K562 (cell line): ENCODE data around the gene PIK3R1. TPM values are rescaled to one million over a fixed set of nuclear protein-coding genes. Genes with fewer than 3 reads are reported as not detected.

Experiments
- HDAC3 ChIP-seq: fragments of 450-650 bp; IDR thresholded peaks from 2 replicates; pipeline ENCODE4 v1.6.1; 2018; ENCODE audit warnings: borderline replicate concordance, mild to moderate bottlenecking, moderate library complexity; ENCODE audit not compliant: partially characterized antibody
- HMGN3 ChIP-seq: IDR thresholded peaks from 2 replicates; pipeline ENCODE4 v1.6.1; 2011; ENCODE audit warnings: borderline replicate concordance, low read depth, mild to moderate bottlenecking, mixed read lengths, low read length; ENCODE audit not compliant: insufficient read length; ENCODE audit errors: extremely low read depth
- HNRNPK ChIP-seq: fragments of 200-400 bp; formaldehyde crosslinking; IDR thresholded peaks from one replicate; pipeline ENCODE4 v1.6.1; 2018; ENCODE audit warnings: mild to moderate bottlenecking, low read depth, low read length; ENCODE audit not compliant: poor library complexity, severe bottlenecking
- RNF219 ChIP-seq: fragments of 250-450 bp; sonication (Bioruptor Pico); IDR thresholded peaks from 2 replicates; pipeline ENCODE4 v1.5.0; 2022; ENCODE audit warnings: mild to moderate bottlenecking
- polyA plus RNA-seq, 8 experiments: library from polyadenylated mRNA; depleted of rRNA in 4 of 8; stranded (reverse) in 5 of 8; unstranded in 3 of 8; fragments of >200 nt; fragmentation: Nextera tagmentation in 2 of 8; fragmentation: Illumina TruSeq in 1 of 8; extraction: Ambion mirVana in 2 of 8; extraction: Trizol in 1 of 8; gene quantifications; 2 replicates each; pipeline versions ENCODE4 v1.2.1 to v1.2.3, GENCODE V29; 2011 to 2014; ENCODE audit warnings: inconsistent platforms in 1 of 8, missing spikeins in 1 of 8
- total RNA-seq, 7 experiments: library from RNA; depleted of rRNA in 6 of 7; stranded (reverse); fragments of >200 nt in 6 of 7; fragmentation: Illumina TruSeq in 2 of 7; extraction: Trizol in 2 of 7; gene quantifications; 2 replicates each; pipeline versions ENCODE4 v1.2.1 to v1.2.3, GENCODE V29; 2011 to 2021; ENCODE audit warnings: low replicate concordance in 1 of 7

PIK3R1 gene
- total and polyA plus RNA-seq, 9 of the 15 experiments (the other 6 are each of a cell fraction or from before 2014, with no cell fraction given): 1.1 to 9.7 (median 4.8) TPM

GRCh38 chr5:68350176-68350575, 134.6 kb downstream of the PIK3R1 start (continued):
- TF ChIP-seq HMGN3 (no peak), HDAC3 (no peak), RNF219 (CRISPR knock-in tag) (no peak), HNRNPK (no peak)
- TF ChIP-seq, all 486 proteins: peak for 0
